NCI-H187 (cell line): Measurements from ENCODE around the gene ABCC4.
"Not testable (repeated sequence)": the region's sequence is repeated elsewhere in the genome, so short reads cannot be mapped to it uniquely, and the experiment has no call there.

Source experiments
- DNase-seq, 2 experiments: peaks; one replicate each; lab custom pipeline; 2025; lab: John Stamatoyannopoulos, UW

ABCC4 gene

GRCh38 chr13:95193509-95194230 is 107.6 kb downstream of the ABCC4 start:
- no peak for DNase-seq

GRCh38 chr13:95192998-95193397 is 108.3 kb downstream of the ABCC4 start:
- no peak for DNase-seq

- DNase-seq = not testable (repeated sequence)
Observed at GRCh38 chr13:95192564-95192945, 108.7 kb downstream of the ABCC4 start.

GRCh38 chr13:95191821-95192563 is 109.3 kb downstream of the ABCC4 start:
- peak; percentile 42 to 64 for DNase-seq

GRCh38 chr13:95188128-95188527 is 113.1 kb downstream of the ABCC4 start:
- no peak for DNase-seq

- no peak for DNase-seq
Observed at GRCh38 chr13:95185851-95186250, 115.4 kb downstream of the ABCC4 start.

GRCh38 chr13:95185311-95185710 is 115.9 kb downstream of the ABCC4 start:
- DNase-seq = no peak

GRCh38 chr13:95184317-95184716 is 116.9 kb downstream of the ABCC4 start:
- no peak for DNase-seq

GRCh38 chr13:95182570-95183265 is 118.5 kb downstream of the ABCC4 start:
- no peak for DNase-seq

- DNase-seq = no peak
Observed at GRCh38 chr13:95181586-95181985, 119.7 kb downstream of the ABCC4 start.

GRCh38 chr13:95180513-95181245 is 120.6 kb downstream of the ABCC4 start:
- DNase-seq = no peak

- DNase-seq = no peak
Observed at GRCh38 chr13:95176611-95177259, 124.5 kb downstream of the ABCC4 start.

GRCh38 chr13:95174517-95174916 is 126.7 kb downstream of the ABCC4 start:
- DNase-seq = no peak

- DNase-seq = no peak
Observed at GRCh38 chr13:95168191-95168590, 133.1 kb downstream of the ABCC4 start.

- not testable (repeated sequence) for DNase-seq
Observed at GRCh38 chr13:95167003-95167402, 134.2 kb downstream of the ABCC4 start.

GRCh38 chr13:95164830-95165229 is 136.4 kb downstream of the ABCC4 start:
- DNase-seq = no peak

- DNase-seq = no peak
Observed at GRCh38 chr13:95160112-95160906, 140.9 kb downstream of the ABCC4 start.

GRCh38 chr13:95159458-95159857 is 141.8 kb downstream of the ABCC4 start:
- DNase-seq = no peak

- no peak for DNase-seq
Observed at GRCh38 chr13:95156208-95156607, 145.0 kb downstream of the ABCC4 start.

GRCh38 chr13:95155504-95155903 is 145.7 kb downstream of the ABCC4 start:
- DNase-seq = no peak

GRCh38 chr13:95155093-95155492 is 146.2 kb downstream of the ABCC4 start:
- DNase-seq = no peak
